ES-I3 (cell line): ENCODE results near the gene BMP6.

Experiments
- H3K36me3 ChIP-seq: 2 replicates; pipeline ENCODE4 v1.6.1; 2013; ENCODE audit warnings: mild to moderate bottlenecking, low read length, control low read depth, moderate library complexity; ENCODE audit not compliant: insufficient read depth
- H3K4me1 ChIP-seq: 2 replicates; pipeline ENCODE4 v1.6.1; 2013; ENCODE audit warnings: mild to moderate bottlenecking, control low read depth, low read length; ENCODE audit not compliant: insufficient read depth
- H3K9ac ChIP-seq: 2 replicates; pipeline ENCODE4 v1.6.1; 2013; ENCODE audit warnings: low read depth, mild to moderate bottlenecking, low read length, moderate library complexity
- H3K9me3 ChIP-seq: 2 replicates; pipeline ENCODE4 v1.6.1; 2013; ENCODE audit warnings: mild to moderate bottlenecking, low read length, moderate library complexity; ENCODE audit not compliant: control insufficient read depth, insufficient read depth

BMP6 gene

DNA sequence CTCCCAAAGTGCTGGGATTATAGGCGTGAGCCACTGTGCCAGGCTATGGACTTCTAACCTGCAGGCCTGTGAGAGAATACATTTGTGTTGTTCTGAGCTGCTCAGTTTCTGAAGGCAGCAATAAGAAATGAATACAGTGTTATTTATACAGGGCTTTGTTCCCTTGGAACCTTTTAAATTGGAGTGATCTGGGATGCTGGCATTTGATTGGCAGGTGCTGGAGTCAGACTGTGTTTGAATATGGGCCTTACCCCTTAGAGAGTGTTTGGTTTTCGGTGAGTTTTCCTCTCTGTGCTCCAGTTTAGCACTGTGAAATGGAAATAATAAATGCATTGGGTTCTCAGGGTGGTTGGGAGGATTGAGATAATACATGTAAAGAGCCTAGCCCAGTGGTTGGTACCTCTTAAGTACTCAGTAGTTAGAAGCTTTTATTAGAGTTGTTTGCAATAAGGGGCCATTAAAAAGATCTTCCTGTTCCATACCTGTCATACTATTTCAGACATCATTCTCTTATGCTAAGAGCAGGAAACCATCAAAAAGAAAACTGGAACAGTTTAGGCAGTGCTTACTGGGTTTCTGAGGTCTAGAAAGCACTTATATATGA lies 22.1 kb downstream of the BMP6 start:
- Histone ChIP-seq H3K9me3 (no peaks in the 10 kb centered on the region), H3K36me3 (no peaks in the 10 kb centered on the region), H3K9ac (no peak overlapping the region), H3K4me1 (no peaks in the 10 kb centered on the region)

DNA sequence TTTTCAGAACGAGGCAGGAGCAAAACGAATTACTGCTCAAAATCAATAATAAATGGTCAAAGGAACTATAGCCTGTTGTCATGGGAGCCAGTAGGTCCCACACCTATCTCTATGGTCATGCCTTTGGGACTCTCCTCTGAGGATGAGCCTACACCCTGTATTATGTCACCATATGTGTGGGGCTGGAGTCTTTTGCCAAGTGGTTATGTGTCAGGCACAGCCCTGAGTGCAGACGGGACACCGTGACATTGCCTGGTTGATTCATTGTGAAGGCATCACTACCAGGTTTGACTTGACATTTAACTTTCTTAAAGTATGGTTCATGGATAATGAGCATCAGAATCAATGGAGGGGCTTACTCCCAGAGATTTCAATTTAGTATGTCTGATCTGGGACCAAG lies 23.6 kb downstream of the BMP6 start:
- H3K36me3 ChIP-seq: no peaks in the 10 kb centered on the region
- no peak overlapping the region for H3K9ac ChIP-seq
- H3K4me1 ChIP-seq: no peaks in the 10 kb centered on the region

DNA sequence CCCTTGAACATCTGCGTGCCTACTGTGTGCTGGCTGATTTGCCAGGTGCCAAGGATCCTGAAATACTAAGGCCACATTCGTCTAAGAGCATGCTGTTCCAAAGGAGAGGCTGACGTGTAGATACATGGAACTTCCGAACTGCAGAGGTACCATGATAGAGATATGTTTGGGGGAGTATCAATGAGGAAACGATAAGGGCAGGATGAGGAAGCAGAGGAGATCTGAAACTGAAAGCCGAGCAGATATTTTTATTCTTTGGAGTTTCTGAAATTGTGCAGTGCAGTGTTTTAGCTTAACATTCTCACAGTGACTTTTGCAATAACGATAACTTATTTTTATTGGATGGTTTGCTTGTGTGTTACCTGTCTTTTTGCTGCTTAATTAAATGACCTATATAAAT lies 24.3 kb downstream of the BMP6 start:
- no peak overlapping the region for H3K9ac ChIP-seq
- no peaks in the 10 kb centered on the region for H3K36me3 ChIP-seq
- H3K9me3 ChIP-seq: no peaks in the 10 kb centered on the region
- H3K4me1 ChIP-seq: no peaks in the 10 kb centered on the region

More for the DNA sequence above, 23.6 kb downstream of the BMP6 start:
- H3K9me3 ChIP-seq: no peaks in the 10 kb centered on the region

DNA sequence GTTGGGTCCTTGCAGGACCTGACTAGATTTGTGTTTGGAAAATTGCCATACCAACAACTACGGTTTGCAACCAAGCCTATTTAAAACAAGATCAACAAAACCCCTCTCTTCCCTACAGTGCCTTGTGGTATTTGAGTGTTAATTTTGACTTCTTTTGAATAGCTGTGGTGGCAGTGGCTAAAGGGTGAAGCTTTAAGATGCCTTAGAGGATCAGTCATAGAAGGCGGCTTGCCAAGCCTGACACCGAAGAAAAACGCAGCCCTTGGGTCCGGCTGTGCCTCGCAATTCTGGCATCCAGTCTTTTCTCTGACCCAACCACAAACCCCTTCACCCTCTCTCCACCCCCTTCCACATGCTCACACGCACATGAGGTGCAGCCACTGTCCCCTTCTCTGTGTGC lies 32.6 kb downstream of the BMP6 start:
- Histone ChIP-seq H3K9ac (no peak overlapping the region), H3K4me1 (no peaks in the 10 kb centered on the region), H3K9me3 (no peaks in the 10 kb centered on the region)

DNA sequence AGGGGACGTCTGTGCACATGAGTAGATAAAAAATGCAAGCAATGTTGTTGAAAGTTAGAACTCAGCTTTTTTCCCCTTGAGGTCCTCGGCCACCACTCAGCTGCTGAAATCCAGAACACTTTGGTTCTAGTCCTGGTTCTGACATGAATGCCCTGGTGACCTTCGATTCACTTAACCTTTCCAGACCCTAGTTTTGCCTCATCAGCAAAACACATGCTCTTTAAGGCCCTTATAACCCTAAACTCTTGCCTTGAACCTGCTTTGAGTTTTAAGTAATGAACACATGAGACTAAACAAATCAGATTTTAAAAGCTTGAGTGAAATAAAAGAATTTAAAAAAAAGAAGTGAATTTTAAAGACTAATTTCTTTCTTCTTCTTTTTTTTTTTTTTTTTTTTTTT lies 33.4 kb downstream of the BMP6 start:
- Histone ChIP-seq H3K9me3 (no peaks in the 10 kb centered on the region), H3K36me3 (no peaks in the 10 kb centered on the region), H3K9ac (no peak overlapping the region), H3K4me1 (no peaks in the 10 kb centered on the region)

More for the DNA sequence above, 32.6 kb downstream of the BMP6 start:
- no peaks in the 10 kb centered on the region for H3K36me3 ChIP-seq

DNA sequence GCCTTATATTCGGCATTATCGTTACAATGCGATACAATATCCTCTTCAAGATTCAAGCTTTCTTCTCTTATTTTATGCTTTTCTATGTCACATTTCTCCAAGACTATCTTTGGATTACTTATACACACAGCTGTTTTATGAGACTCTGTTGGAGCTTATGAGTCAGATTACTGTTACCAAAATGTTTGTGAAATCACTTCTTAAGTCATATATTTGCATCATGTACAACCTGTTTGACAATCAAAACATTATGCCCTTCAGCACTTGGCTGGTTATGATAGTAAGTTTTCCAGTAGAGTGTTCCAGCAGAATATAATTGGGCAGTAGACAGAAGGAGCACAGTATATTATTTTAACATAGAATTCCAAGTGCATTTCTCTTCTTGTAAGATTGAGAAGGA lies 35.2 kb downstream of the BMP6 start:
- no peaks in the 10 kb centered on the region for H3K4me1 ChIP-seq
- no peaks in the 10 kb centered on the region for H3K36me3 ChIP-seq
- H3K9ac ChIP-seq: no peak overlapping the region
- no peaks in the 10 kb centered on the region for H3K9me3 ChIP-seq

DNA sequence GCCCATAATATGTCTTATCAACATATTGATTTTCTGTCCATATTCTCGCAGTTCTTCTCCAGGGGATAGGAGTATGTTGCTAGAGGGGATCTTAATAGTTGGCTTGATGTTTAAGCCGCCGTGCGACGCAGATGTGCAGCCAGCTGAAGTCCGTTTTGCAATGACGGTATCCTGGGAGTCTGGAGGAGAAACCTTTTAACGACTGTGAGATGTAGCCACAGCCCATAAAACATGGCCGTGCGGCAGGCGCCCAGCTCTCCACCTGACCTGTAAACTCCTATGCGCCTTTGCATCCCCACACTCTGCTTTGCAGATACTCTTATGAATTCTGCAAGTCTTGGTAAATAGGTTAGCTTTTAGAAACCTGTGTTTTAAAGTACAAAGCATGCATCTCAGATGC lies 36.9 kb downstream of the BMP6 start:
- no peak overlapping the region for H3K9ac ChIP-seq
- H3K36me3 ChIP-seq: no peaks in the 10 kb centered on the region
- no peaks in the 10 kb centered on the region for H3K9me3 ChIP-seq
- no peaks in the 10 kb centered on the region for H3K4me1 ChIP-seq

DNA sequence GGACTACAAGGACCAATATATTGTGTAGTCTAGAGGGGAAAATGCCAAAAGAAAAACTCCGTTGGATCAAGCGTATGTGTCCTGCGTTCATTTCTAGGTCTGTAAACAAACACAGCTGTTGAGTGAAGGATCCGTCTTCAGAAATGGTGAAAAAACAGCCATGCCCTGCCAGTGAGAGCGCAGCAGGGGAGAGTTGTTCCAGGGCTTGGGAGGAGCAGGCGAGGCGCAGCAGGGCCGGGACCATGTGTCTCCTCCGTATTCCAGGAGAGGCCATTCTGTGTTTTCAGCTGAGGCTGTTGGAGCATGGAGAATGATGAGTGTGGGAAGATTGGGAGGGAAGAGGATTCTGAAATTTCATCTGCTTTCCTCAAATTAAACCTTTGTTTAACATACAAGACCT lies 38.0 kb downstream of the BMP6 start:
- H3K9me3 ChIP-seq: no peaks in the 10 kb centered on the region

DNA sequence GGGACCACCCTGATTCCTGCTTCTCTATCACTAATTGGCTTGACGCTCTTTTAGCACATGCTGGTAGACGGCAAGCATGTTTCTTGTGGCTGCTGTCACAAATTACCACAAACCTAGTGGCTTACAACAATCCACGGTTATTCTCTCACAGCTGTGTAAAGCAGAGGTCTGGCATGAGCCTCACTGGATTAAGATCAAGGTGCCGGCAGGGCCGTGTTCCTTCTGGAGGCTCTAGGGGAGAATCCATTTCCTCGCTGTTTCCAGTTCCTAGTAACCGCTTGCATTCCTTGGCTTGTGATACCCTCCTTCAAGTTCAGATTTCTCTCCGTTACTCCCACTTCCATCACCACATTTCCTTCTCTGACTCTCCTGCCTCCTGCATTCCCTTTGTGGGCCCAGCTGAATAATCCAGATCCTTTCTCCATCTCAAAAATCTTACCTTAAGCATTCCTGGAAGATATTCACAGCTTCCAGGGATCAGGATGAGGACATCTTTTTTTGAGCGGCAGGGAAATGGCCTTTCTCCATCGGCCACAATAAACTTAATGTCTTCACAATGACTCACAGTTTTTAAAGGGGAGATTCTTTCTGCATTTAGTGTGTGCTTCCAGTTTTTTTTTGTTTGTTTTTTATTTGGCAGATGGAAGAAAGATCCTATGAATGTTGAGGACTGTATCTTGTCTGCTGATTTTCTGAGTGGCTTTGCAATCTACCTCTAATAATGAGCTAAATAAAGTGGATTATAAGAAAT lies 39.9 kb downstream of the BMP6 start:
- Histone ChIP-seq H3K9me3 (no peaks in the 10 kb centered on the region), H3K9ac (no peak overlapping the region), H3K36me3 (no peaks in the 10 kb centered on the region), H3K4me1 (peaks cover 13% of the 10 kb centered on the region)

More for the DNA sequence above, 38.0 kb downstream of the BMP6 start:
- Histone ChIP-seq H3K36me3 (no peaks in the 10 kb centered on the region), H3K4me1 (peaks cover 2% of the 10 kb centered on the region; the same call in 1 of the 2 replicates), H3K9ac (no peak overlapping the region)

DNA sequence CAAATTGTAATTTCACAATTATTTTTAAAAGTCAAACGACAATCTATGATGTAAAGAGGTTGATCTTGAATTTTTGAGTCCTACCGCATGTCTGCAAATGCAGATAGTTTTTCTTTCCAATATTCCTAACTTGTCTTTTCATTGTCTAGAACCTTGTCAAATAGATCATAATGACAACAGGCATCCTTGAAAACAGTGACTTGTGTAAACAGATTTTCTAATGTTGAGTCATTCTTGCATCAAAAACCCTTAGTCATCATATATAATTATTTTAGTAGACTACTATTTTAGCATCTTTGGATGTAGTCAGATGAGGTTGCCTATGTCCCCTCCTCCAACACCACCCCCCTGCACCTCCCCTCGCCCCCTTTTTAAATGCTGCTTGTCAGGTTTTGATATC lies 43.8 kb downstream of the BMP6 start:
- Histone ChIP-seq H3K9ac (no peak overlapping the region), H3K36me3 (no peaks in the 10 kb centered on the region), H3K4me1 (peaks cover 18% of the 10 kb centered on the region), H3K9me3 (no peaks in the 10 kb centered on the region)

DNA sequence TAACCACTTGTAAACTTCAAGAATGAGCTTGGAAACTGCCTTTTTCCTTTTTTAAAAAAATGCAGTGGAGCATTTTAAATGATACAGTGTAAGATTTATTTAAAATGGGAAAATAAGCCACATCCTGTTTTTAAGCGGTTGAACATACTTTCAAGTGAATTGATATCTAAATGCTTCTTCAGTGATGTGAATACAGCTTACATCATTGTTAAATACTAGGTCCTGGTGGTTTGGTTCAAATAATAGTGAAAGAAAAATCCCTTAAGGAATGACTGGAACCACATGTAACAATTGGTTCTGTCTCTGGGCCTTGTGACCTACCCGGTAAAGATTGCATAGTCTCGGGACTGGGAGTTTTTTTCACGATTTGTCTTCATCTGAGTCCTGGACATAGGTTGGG lies 44.2 kb downstream of the BMP6 start:
- Histone ChIP-seq H3K36me3 (no peaks in the 10 kb centered on the region), H3K4me1 (peaks cover 18% of the 10 kb centered on the region), H3K9ac (no peak overlapping the region)

DNA sequence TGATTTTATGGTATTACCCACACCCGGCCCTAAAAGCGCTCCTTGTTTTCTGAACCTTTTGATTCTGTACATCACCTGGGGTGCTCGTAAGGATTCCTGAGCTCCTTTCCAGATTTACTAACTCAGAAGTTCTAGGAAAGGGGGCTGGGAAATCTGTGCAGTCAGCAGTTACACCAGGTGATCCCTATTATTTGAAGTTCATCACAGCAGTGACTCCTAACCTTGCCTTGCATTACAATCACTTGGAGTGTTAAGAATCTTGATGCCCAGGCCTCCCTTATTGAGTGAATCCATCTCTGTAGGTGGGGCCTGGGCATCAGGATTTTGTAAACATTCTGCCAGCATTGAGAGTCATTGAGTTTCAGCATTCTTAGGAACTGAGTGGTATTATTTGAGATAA lies 44.7 kb downstream of the BMP6 start:
- peaks cover 18% of the 10 kb centered on the region for H3K4me1 ChIP-seq

More for the DNA sequence above, 44.2 kb downstream of the BMP6 start:
- H3K9me3 ChIP-seq: no peaks in the 10 kb centered on the region

DNA sequence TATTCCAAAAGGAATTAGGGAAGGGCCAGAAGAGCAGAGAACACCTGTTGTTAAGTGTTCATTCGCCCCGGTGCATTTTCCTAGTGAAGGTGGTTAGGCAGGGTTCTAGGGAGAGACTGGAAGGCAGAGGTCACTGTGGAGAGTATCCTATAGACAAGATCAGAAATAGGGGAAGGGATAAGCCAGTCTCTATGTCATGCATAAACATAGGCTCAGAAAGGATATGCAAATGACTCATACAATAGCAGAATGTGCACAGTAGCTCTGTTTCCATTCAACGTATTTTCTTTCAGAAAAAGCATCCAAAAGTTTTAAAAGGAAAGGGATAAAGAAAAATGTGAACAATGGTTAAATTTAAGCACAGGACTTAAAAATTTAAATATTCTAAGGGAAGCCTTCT lies 47.4 kb downstream of the BMP6 start:
- Histone ChIP-seq H3K9me3 (no peaks in the 10 kb centered on the region), H3K4me1 (peaks cover 18% of the 10 kb centered on the region), H3K9ac (no peak overlapping the region), H3K36me3 (no peaks in the 10 kb centered on the region)

More for the DNA sequence above, 44.7 kb downstream of the BMP6 start:
- no peaks in the 10 kb centered on the region for H3K9me3 ChIP-seq
- no peaks in the 10 kb centered on the region for H3K36me3 ChIP-seq
- no peak overlapping the region for H3K9ac ChIP-seq

DNA sequence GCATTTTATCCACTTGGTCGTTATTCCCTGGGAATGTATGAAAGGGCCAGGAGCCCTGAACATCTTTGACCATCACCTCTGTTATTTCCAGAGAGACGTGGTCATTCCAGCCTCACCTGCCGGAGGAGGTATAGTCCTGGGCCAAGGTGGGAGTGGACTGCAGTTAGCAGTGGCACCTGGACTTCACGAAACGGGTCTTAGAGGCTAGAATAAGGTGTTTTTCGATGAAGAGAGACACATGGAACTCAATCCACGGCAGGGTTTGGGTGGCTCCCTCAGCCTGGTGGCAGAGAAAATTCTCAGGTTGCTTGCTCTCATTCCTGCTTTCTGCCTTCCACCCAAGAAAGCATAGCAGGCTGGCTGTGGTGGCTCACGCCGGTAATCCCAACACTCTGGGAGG lies 48.0 kb downstream of the BMP6 start:
- H3K4me1 ChIP-seq: peaks cover 16% of the 10 kb centered on the region
- no peaks in the 10 kb centered on the region for H3K36me3 ChIP-seq
- no peaks in the 10 kb centered on the region for H3K9me3 ChIP-seq
- H3K9ac ChIP-seq: no peak overlapping the region

DNA sequence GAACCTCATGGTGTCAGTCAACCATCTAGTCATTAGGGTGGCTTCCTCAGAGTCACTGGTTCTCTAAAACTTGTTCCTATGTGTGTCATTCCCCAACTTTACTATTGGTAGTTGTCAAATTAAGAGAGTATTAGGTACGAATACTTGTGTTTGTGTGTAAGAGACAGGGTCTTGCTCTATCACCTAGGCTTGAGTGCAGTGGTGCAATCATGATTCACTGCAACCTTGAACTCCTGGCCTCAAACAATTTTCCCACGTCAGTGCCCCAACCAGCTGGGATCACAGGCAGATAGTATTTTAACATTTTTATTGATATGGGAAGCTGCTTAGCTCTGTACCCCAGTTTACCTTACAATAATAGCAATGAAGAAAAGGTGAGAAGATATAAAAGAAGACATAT lies 50.6 kb downstream of the BMP6 start:
- no peaks in the 10 kb centered on the region for H3K9me3 ChIP-seq
- H3K9ac ChIP-seq: no peak overlapping the region
- no peaks in the 10 kb centered on the region for H3K36me3 ChIP-seq
- H3K4me1 ChIP-seq: no peaks in the 10 kb centered on the region
